GM21526 (cell line): ENCODE data around the gene IL2RG.

Experiments
- ATAC-seq: cut with Tn5 transposase; IDR thresholded peaks from one replicate; pipeline ENCODE4 v1.9.1; 2021; ENCODE audit warnings: moderate library complexity; ENCODE audit not compliant: unreplicated experiment, low FRiP score

The IL2RG gene

DNA sequence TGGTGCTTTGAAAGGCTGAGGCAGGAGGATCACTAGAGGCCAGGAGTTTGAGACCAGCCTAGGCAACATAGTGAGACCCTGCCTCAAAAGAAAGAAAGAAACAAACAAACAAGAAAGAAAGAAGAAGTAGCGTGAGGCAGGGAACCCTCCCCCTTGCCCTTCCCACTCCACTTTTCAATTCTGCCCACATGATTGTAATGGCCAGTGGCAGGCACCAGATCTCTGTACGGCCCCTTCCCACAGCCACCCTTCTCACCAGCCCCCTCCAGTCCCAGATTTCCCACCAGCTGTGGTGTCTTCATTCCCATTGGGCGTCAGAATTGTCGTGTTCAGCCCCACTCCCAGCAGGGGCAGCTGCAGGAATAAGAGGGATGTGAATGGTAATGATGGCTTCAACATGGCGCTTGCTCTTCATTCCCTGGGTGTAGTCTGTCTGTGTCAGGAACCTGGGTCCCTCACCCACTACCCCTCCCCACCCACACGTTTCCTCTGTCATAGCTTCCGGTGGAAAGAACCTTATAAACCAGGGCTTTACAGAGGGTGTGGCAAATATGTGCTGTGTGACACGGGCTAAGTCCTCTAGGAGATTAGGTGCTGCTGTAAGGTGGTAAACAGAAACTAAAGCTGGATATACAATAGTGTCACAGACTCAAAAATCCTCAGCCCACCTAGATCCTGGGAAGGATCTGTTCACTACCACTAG lies at the start of gene IL2RG:
Gene IL2RG (minus strand): TSS at position 437 of the 703 bp plus-strand sequence. CDS start 38 bp downstream, at position 399.
- ATAC-seq = peak; percentile 81

DNA sequence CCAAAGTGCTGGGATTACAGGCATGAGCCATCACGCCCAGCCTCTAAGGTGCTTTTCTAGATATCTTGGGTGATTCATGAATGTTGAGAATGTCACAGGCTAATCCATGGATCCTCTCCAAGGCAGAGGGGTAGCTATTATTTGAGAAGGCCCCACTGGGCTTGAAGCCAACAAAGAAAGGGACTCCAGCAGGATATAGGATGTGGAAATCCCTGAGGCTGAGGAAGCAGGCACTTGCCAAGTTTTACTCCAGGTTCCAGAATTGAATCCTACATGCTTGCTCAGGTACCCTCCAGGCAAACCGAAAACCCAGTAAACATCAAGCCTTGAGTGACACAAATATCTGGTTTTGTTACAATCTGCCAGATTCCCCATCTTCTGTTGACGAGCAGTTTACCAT lies 49.1 kb upstream of the IL2RG start:
- no peak for ATAC-seq

- no peak for ATAC-seq
Observed at GRCh38 chrX:71159335-71159734, 48.0 kb upstream of the IL2RG start.

GRCh38 chrX:71158603-71159002 lies 47.2 kb upstream of the IL2RG start:
- no peak for ATAC-seq

DNA sequence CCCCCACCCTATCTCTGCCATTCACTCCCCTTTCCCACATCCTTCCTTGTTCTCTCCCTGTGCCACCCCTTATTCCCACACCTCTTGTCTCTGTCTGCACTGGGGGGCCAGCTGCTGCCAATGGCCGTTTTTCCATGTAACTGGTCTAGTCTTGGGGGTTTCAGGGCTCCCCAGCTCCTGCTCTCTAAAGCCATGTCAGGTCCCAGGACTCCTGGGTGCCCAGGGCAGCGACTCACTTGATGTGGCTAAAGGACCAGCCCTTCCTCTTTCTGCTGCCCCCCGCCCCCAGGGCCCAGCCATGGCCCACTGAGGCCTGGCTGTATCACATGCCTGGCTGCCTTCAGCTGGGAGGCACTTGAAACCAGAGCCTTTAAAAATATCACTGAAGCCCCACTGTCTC lies 43.3 kb upstream of the IL2RG start:
- ATAC-seq = no peak

DNA sequence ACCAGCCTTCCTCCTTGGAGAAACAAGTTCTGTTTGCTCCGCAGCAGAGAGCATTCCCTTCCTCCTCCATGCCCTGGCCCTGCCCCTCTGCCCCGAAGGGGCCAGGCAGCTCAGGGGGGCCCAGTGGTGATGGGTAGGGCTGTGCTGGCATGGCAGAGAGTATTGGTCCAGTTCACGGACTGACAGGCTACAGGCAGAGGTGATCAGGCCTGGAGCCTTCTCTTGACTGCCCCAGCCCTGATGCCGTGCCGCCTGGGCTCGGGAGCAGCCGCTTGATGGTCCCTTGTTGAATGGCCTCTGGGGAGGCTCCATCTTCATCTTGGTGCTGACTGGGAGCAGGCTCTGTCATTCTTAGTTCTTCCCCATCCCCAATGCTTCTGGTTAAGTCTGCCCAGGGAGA lies 42.8 kb upstream of the IL2RG start:
- no peak for ATAC-seq

DNA sequence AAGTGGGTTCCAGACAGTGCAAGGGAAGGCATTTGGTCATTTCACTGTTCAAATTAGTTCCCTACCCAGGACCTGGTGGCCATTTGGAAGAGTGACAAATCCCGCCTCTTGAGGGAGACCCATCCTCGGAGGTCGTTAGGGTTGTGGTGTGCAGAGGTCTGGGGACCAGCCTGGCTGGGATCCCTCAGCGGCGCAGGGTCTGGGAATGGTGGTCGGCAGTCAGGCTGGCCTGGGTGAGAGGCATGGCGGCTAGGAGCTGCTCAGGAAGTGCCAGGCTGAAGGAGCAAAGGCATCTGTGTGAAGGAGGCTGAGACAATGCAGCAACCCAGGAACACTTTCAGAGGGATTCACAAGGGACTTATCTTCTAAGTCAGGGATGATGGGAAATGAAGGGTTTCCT lies 40.0 kb upstream of the IL2RG start:
- no peak for ATAC-seq

DNA sequence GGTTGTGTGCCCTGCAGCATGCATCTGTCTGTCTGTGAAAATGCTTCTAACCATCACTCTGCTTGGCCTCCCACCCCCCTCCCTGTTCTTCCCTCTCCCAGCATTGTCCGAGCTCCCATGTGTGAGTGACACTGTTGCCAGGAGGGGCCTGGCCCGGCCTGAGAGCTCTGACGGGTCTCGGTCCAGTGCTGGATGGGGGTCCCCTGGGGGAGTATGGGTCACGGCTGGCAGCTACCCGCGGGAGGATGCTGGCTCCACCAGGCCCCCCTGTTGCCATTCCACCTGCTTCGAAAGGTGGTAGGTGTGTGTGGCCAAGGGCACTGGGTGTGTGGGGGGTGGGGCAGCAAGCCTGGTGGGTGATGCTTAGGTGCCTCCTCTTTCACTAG lies 36.9 kb upstream of the IL2RG start:
- no peak for ATAC-seq

- ATAC-seq = no peak
Observed at GRCh38 chrX:71147496-71148277, 36.3 kb upstream of the IL2RG start.

GRCh38 chrX:71144651-71145050 lies 33.3 kb upstream of the IL2RG start, which contains the start of gene NLGN3:
NLGN3 (plus strand) TSS chrX:71144841; CDS start chrX:71147750, 2,909 bp downstream.
- ATAC-seq = no peak

GRCh38 chrX:71143508-71143907 lies 32.1 kb upstream of the IL2RG start:
- ATAC-seq = no peak

- no peak for ATAC-seq
Observed at GRCh38 chrX:71140440-71140839, 29.1 kb upstream of the IL2RG start.

GRCh38 chrX:71131510-71131909 lies 20.1 kb upstream of the IL2RG start:
- no peak for ATAC-seq

DNA sequence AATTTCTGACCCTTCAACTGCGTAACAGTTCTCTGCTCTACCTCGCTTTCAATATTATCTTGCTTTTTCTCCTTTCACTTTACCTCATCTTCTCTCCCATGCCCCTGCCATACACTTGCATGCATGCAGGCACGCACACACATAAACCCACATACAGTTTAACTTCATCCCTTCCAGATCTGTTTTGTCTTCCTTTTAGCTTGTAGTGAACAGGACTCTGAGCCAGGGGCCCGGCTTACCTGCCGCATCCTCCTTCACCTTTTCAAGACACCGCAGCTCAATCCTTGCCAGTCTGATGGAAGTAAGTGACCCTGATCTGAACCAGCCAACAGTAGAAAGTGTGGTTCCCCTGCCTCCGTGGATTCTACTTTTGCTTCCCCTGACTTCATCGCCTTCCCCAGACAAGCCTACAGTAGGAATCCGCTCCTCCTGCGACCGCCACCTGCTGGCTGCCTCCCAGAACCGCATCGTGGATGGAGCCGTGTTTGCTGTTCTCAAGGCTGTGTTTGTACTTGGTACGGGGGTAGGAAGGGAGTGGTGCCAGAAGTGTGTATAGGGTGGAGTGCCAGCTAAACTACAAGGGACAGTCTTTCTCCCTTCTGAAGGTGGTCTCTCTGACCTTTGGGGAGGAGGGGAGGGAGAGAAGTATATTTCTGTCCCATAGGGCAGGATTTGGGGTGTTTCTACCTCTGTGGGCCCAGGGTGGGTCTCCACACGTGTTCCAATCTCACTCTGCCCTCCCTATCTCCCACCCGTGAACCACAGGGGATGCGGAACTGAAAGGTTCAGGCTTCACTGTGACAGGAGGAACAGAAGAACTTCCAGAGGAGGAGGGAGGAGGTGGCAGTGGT lies 17.8 kb upstream of the IL2RG start:
- ATAC-seq = no peak

DNA sequence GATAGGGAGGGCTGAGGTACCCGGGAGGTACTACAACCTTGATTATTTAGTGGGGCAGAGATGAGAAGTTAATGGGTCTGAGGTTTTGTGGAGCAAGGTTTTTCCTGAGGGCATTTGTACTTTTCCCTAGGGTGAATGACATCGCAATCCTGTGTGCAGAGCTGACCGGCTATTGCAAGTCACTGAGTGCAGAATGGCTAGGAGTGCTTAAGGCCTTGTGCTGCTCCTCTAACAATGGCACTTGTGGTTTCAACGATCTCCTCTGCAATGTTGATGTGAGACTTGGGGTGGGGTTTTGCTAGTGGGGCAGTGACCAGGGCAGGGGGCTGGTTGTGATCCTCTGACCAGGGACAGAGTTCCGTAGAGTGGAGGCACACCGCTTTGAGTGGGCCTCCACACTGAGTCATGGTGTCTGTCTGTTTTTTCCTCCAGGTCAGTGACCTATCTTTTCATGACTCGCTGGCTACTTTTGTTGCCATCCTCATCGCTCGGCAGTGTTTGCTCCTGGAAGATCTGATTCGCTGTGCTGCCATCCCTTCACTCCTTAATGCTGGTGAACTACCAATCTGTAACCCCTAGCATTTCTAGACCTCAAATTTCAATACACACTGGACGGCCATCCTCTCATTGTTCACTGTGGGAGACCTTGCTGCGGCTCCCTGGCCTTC lies 16.9 kb upstream of the IL2RG start:
- no peak for ATAC-seq

- no peak for ATAC-seq
Observed at GRCh38 chrX:71118985-71119535, 7.7 kb upstream of the IL2RG start.

DNA sequence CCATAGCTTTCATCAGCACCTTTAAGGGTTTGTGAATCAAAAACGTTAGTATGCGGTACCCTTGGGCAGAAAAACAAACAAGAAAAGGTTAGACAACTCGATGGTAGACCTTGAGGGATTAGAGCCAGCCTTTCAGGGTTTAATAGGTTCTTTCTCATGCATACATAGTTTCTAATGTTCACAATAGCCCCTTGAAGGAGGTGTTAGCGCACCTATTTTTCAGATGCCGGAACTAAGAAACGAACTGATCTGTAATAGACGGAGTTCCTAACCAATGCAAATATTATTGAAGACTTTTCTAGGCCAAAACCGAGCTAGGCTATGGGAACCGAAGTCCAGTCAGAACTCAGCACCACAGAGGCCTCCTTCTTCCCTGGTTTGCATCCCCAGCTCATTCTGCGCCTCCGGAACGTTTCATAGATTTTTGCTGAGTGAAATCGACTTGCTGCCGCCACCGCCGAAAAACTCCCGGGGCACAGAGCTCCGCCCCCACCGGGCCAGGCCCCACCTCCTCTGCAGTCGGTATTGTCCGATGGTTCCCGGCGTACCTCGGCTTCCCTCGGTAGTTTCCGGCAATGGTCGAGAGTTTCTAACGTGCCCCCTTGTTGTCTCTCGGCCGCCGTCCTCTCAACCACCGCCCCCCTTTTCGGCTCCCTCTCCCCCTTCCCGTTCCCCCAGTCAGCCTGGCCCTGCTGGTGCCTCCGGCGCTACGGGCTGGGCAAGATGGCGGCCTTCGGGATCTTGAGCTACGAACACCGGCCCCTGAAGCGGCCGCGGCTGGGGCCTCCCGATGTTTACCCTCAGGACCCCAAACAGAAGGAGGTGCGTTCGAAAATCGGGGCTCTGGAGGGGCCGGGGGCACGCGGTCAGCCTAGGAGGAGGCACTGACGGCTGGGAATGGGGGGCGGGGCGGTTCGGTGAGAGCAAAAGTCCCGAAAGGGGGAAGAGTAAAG lies 6.9 kb upstream of the IL2RG start, which contains the start of gene MED12:
Gene MED12 (plus strand): TSS at position 565 of the 953 bp plus-strand sequence. CDS start 159 bp downstream, at position 724.
- peak; percentile 85 for ATAC-seq

GRCh38 chrX:71117358-71117757 lies 6.0 kb upstream of the IL2RG start:
- no peak for ATAC-seq

DNA sequence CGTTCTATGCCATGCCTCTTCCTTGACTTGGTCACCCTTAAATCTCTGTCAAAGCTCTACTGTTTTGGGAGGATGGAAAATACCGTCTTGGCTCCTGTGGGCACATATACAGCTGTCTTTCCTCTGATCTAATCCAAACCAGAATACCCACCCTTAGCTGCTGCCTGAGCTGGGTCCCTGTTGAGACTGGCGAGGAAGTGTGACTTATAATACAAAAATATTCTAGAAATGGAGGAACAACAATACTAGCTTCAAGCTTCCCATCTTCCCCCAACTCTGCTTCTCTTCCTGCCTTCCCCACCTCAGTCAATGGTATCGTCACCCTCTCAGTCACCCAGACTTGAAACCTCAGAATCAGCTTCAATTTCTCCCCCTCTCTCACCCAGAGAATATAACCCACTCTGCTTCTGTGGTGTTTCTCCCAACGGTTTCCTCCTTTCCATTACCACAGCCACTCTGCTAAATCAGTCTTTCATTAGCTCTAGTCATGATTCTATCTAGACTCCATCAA lies 599 bp upstream of the IL2RG start:
- peak; percentile 10 for ATAC-seq
